ENCODE results near the gene SPEG. TPM values are rescaled to one million over a fixed set of nuclear protein-coding genes. Genes with fewer than 3 reads are reported as not detected.

SPEG gene
- total and polyA plus RNA-seq, 2 of the 13 experiments (the other 11 are each of a cell fraction or from before 2014, with no cell fraction given): 0.18 to 0.24 TPM

DNA sequence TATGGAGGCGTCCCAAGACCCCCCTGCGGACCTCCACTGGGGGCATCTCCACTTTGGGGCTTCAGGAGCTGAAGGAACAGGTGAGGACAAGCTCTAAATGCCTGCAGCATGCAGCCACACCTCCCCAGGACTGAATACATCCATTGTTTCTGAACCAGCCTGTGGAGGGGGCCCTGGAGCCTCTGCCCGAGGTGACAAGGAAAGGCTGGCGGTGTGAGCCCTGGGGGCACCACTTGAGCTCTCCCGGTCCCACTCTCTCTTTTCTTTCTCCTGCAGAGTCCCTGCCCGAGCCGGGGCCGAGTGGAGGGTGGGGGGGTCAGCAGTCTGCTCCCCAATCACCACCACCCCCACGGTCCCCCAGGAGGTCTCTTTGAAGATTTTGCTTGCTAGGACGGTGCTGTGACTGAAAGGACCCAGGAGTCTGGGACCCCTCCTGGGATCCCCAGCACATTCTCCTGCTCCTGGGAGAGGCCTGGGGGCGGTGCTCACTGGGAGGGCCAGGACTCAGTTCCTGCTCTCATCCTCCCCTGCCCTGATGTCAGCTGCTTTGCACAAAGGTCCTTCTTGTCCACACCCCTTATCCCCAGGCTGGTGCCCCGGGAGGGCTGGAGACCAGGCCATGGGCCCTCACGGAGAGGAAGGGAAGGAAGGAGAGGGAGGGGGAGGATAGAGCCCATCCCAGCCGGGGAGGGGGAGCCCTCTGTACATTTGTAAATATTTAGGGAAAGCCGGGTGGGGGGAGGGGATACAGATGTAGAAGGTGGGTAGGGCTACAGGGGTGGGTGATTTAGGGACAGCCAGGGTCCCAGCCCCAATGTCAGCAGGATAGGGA lies 103.2 kb downstream of the SPEG start (continued):
- TF ChIP-seq ZNF687 (CRISPR knock-in tag; IDR thresholded peaks at IDR 0.05) (peak; percentile 37; the same call in 1 of the 2 replicates), ZNF414 (CRISPR knock-in tag; IDR thresholded peaks at IDR 0.05) (no peak), TSC22D2 (CRISPR knock-in tag; IDR thresholded peaks at IDR 0.05; ENCODE audit: borderline replicate concordance) (peak; percentile 30; the same call in 1 of the 2 replicates), HMGXB4 (CRISPR knock-in tag; IDR thresholded peaks at IDR 0.05; ENCODE audit: borderline replicate concordance in 1 of 2, low read depth in 1 of 2) (peak in 1 of 2 experiments; percentile 13; a peak in 1 of 4 replicates), ETV5 (CRISPR knock-in tag; IDR thresholded peaks at IDR 0.05; ENCODE audit: borderline replicate concordance) (peak; percentile 13; the same call in 1 of the 2 replicates), SRSF1 (optimal IDR thresholded peaks at IDR 0.05; ENCODE audit: low read depth, low read length) (peak; percentile 82), POLR2A (IDR thresholded peaks at IDR 0.05; ENCODE audit: insufficient read depth in 1 of 2, low read depth in 2 of 2, low read length in 2 of 2) (peak in 1 of 2 experiments; percentile 26; a peak in 1 of 4 replicates), TFAP4 (IDR thresholded peaks at IDR 0.05; ENCODE audit: borderline replicate concordance, low read depth) (peak; percentile 51; the same call in 1 of the 2 replicates), ZNF354B (CRISPR knock-in tag; IDR thresholded peaks at IDR 0.05) (no peak), ZNF501 (CRISPR knock-in tag; IDR thresholded peaks at IDR 0.05) (0 out of 2 replicates have a peak, but pooled peaks have one; percentile 36), MTA1 (CRISPR knock-in tag; IDR thresholded peaks at IDR 0.05; ENCODE audit: borderline replicate concordance) (peak; percentile 2; the same call in 1 of the 2 replicates), TRIM24 (CRISPR knock-in tag; IDR thresholded peaks at IDR 0.05) (no peak), ZNF841 (CRISPR knock-in tag; IDR thresholded peaks at IDR 0.05; ENCODE audit: borderline replicate concordance) (no peak)
- TF ChIP-seq, protein P1, sequence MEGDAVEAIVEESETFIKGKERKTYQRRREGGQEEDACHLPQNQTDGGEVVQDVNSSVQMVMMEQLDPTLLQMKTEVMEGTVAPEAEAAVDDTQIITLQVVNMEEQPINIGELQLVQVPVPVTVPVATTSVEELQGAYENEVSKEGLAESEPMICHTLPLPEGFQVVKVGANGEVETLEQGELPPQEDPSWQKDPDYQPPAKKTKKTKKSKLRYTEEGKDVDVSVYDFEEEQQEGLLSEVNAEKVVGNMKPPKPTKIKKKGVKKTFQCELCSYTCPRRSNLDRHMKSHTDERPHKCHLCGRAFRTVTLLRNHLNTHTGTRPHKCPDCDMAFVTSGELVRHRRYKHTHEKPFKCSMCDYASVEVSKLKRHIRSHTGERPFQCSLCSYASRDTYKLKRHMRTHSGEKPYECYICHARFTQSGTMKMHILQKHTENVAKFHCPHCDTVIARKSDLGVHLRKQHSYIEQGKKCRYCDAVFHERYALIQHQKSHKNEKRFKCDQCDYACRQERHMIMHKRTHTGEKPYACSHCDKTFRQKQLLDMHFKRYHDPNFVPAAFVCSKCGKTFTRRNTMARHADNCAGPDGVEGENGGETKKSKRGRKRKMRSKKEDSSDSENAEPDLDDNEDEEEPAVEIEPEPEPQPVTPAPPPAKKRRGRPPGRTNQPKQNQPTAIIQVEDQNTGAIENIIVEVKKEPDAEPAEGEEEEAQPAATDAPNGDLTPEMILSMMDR (CRISPR knock-in tag; IDR thresholded peaks at IDR 0.05): peak; percentile 63
- TF ChIP-seq, protein P2, sequence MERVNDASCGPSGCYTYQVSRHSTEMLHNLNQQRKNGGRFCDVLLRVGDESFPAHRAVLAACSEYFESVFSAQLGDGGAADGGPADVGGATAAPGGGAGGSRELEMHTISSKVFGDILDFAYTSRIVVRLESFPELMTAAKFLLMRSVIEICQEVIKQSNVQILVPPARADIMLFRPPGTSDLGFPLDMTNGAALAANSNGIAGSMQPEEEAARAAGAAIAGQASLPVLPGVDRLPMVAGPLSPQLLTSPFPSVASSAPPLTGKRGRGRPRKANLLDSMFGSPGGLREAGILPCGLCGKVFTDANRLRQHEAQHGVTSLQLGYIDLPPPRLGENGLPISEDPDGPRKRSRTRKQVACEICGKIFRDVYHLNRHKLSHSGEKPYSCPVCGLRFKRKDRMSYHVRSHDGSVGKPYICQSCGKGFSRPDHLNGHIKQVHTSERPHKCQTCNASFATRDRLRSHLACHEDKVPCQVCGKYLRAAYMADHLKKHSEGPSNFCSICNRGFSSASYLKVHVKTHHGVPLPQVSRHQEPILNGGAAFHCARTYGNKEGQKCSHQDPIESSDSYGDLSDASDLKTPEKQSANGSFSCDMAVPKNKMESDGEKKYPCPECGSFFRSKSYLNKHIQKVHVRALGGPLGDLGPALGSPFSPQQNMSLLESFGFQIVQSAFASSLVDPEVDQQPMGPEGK (CRISPR knock-in tag; IDR thresholded peaks at IDR 0.05): peak; percentile 54
